SK-N-SH (cell line): ENCODE measurements around the gene TARBP1. TPM values are rescaled to one million over a fixed set of nuclear protein-coding genes. Genes with fewer than 3 reads are reported as not detected.

Experiments
- CTCF ChIA-PET: fragments of 300-600, 350-600 bp; formaldehyde crosslinking; extraction: SDS; loops from one replicate; lab custom pipeline; 2021; lab: Yijun Ruan, JAX
- POLR2A ChIA-PET: fragments of 350-600 bp; sonication (Branson Sonifier 250); formaldehyde crosslinking; extraction: SDS; loops from one replicate; lab custom pipeline; 2020; ENCODE audit warnings: antibody characterized with exemption, inconsistent platforms; lab: Yijun Ruan, JAX
- DNase-seq: peaks from one replicate; pipeline ENCODE4 v3.0.0; 2012
- H2AFZ ChIP-seq: fragments of 200-600 bp; sonication (generic); 2 replicates; pipeline ENCODE4 v1.8.1; 2016; ENCODE audit warnings: antibody characterized with exemption, mild to moderate bottlenecking, low read depth
- H3F3A ChIP-seq: fragments of 200-600 bp; sonication (generic); replicated peaks from 2 replicates; pipeline ENCODE3; 2016; ENCODE audit warnings: antibody characterized with exemption, mild to moderate bottlenecking; ENCODE audit not compliant: insufficient read depth
- H3K27ac ChIP-seq, 2 experiments: fragments of 200-500 bp in 1 of 2; fragments of 200-600 bp in 1 of 2; sonication (Bioruptor generic) in 1 of 2; sonication (generic), shearing (Covaris generic) in 1 of 2; 2 replicates each; pipeline versions ENCODE4 v1.5.1 to v1.6.1; 2014 to 2016; ENCODE audit warnings: low read depth in 2 of 2, inconsistent platforms in 1 of 2, low read length in 1 of 2, mild to moderate bottlenecking in 1 of 2, mixed read lengths in 1 of 2
- H3K27me3 ChIP-seq: fragments of 200-600 bp; sonication (generic), shearing (Covaris generic); 2 replicates; pipeline ENCODE4 v1.6.1; 2016; ENCODE audit warnings: mixed run types; ENCODE audit not compliant: insufficient read depth
- H3K36me3 ChIP-seq, 2 experiments: fragments of 200-500 bp in 1 of 2; fragments of 200-600 bp in 1 of 2; sonication (Bioruptor generic) in 1 of 2; sonication (generic) in 1 of 2; replicated peaks in 1 of 2; 2 replicates each; pipeline versions ENCODE3 to v1.5.1; 2014 to 2016; ENCODE audit warnings: low read length in 1 of 2, mild to moderate bottlenecking in 1 of 2; ENCODE audit not compliant: insufficient read depth in 2 of 2, control insufficient read depth in 1 of 2
- H3K4me1 ChIP-seq, 2 experiments: fragments of 200-500 bp in 1 of 2; fragments of 200-600 bp in 1 of 2; sonication (Bioruptor generic) in 1 of 2; sonication (generic), shearing (Covaris generic) in 1 of 2; 2 replicates each; pipeline versions ENCODE4 v1.5.1 to v1.6.1; 2014 to 2016; ENCODE audit warnings: low read depth in 1 of 2, low read length in 1 of 2, mixed run types in 1 of 2; ENCODE audit not compliant: insufficient read depth in 2 of 2, control insufficient read depth in 1 of 2
- H3K4me2 ChIP-seq: fragments of 200-600 bp; sonication (generic), shearing (Covaris generic); 2 replicates; pipeline ENCODE4 v1.6.1; 2017; ENCODE audit warnings: mixed run types
- H3K4me3 ChIP-seq, 2 experiments: fragments of 200-500 bp in 1 of 2; fragments of 200-600 bp in 1 of 2; sonication (Bioruptor generic) in 1 of 2; sonication (generic), shearing (Covaris generic) in 1 of 2; 2 replicates each; pipeline versions ENCODE4 v1.5.1 to v1.8.1; 2014 to 2016; ENCODE audit warnings: low read depth in 2 of 2, inconsistent platforms in 1 of 2, low read length in 1 of 2, mild to moderate bottlenecking in 1 of 2, mixed read lengths in 1 of 2, moderate library complexity in 1 of 2
- H3K79me2 ChIP-seq: fragments of 200-600 bp; sonication (generic); 2 replicates; pipeline ENCODE4 v1.8.1; 2017; ENCODE audit warnings: mild to moderate bottlenecking; ENCODE audit not compliant: insufficient read depth
- H3K9ac ChIP-seq: fragments of 200-600 bp; sonication (generic); 2 replicates; pipeline ENCODE4 v1.6.1; 2017; ENCODE audit warnings: mixed run types
- H3K9me2 ChIP-seq: fragments of 200-600 bp; sonication (generic); 2 replicates; pipeline ENCODE4 v1.6.1; 2017; ENCODE audit warnings: mixed run types
- H3K9me3 ChIP-seq: fragments of 200-600 bp; sonication (generic); 2 replicates; pipeline ENCODE4 v1.6.1; 2017; ENCODE audit warnings: mixed run types, mild to moderate bottlenecking, moderate library complexity
- H4K20me1 ChIP-seq: fragments of 200-600 bp; sonication (generic); 2 replicates; pipeline ENCODE4 v1.6.1; 2017; ENCODE audit warnings: mild to moderate bottlenecking, mixed run types; ENCODE audit not compliant: insufficient read depth
- CHD2 ChIP-seq: fragments of 150-350 bp; IDR thresholded peaks from 2 replicates; pipeline ENCODE4 v1.6.1; 2018; ENCODE audit warnings: low read length; ENCODE audit not compliant: partially characterized antibody
- ELF1 ChIP-seq: IDR thresholded peaks from 2 replicates; pipeline ENCODE4 v1.4.0; 2012
- EP300 ChIP-seq, 2 experiments: IDR thresholded peaks; 2 replicates each; pipeline versions ENCODE4 v1.4.0 to v1.6.1; 2012; ENCODE audit warnings: borderline replicate concordance in 1 of 2, low read depth in 1 of 2, low read length in 1 of 2
- EZH2phosphoT487 ChIP-seq: fragments of 200-600 bp; sonication (generic); IDR thresholded peaks from 2 replicates; pipeline ENCODE4 v1.6.1; 2017; ENCODE audit warnings: low read depth, mixed run types, mild to moderate bottlenecking, antibody characterized with exemption, moderate library complexity, borderline replicate concordance
- FOSL2 ChIP-seq: IDR thresholded peaks from 2 replicates; pipeline ENCODE4 v1.4.0; 2012; ENCODE audit warnings: low read depth, mild to moderate bottlenecking, moderate library complexity, borderline replicate concordance
- FOXJ3 ChIP-seq: sonication (generic); formaldehyde crosslinking; IDR thresholded peaks from 2 replicates; pipeline ENCODE4 v1.5.1; 2020; ENCODE audit warnings: mild to moderate bottlenecking, missing genetic modification reagents
- FOXM1 ChIP-seq: IDR thresholded peaks from 2 replicates; pipeline ENCODE4 v1.4.0; 2012; ENCODE audit warnings: low read depth, mild to moderate bottlenecking
- GABPA ChIP-seq: IDR thresholded peaks from 2 replicates; pipeline ENCODE4 v1.4.0; 2012; ENCODE audit warnings: low read depth, mild to moderate bottlenecking
- GATA2 ChIP-seq: sonication (generic); formaldehyde crosslinking; IDR thresholded peaks from 2 replicates; pipeline ENCODE4 v1.5.0; 2020; ENCODE audit warnings: mild to moderate bottlenecking, missing genetic modification reagents
- JUND ChIP-seq: IDR thresholded peaks from 2 replicates; pipeline ENCODE4 v1.4.0; 2012
- MEF2A ChIP-seq: IDR thresholded peaks from 2 replicates; pipeline ENCODE4 v1.4.0; 2012; ENCODE audit warnings: low read depth, borderline replicate concordance
- MXI1 ChIP-seq: IDR thresholded peaks from 2 replicates; pipeline ENCODE4 v1.6.1; 2012; ENCODE audit warnings: mild to moderate bottlenecking, low read depth, low read length, improper control_type of control experiment
- NFIC ChIP-seq: IDR thresholded peaks from 2 replicates; pipeline ENCODE4 v1.4.0; 2012; ENCODE audit warnings: borderline replicate concordance
- RAD21 ChIP-seq: IDR thresholded peaks from 2 replicates; pipeline ENCODE4 v1.6.1; 2012; ENCODE audit warnings: mild to moderate bottlenecking, low read length
- RFX5 ChIP-seq: IDR thresholded peaks from 2 replicates; pipeline ENCODE4 v1.6.1; 2012; ENCODE audit warnings: mild to moderate bottlenecking, improper control_type of control experiment, low read length
- RXRA ChIP-seq: IDR thresholded peaks from 2 replicates; pipeline ENCODE4 v1.4.0; 2012; ENCODE audit warnings: low read depth, mild to moderate bottlenecking, borderline replicate concordance
- SIN3A ChIP-seq: IDR thresholded peaks from 2 replicates; pipeline ENCODE4 v1.6.1; 2012; ENCODE audit warnings: low read depth, mild to moderate bottlenecking, low read length, moderate library complexity, borderline replicate concordance
- SMC3 ChIP-seq: IDR thresholded peaks from 2 replicates; pipeline ENCODE4 v1.6.1; 2012; ENCODE audit warnings: low read depth, low read length, improper control_type of control experiment
- TCF12 ChIP-seq: IDR thresholded peaks from 2 replicates; pipeline ENCODE4 v1.4.0; 2012
- TEAD4 ChIP-seq: IDR thresholded peaks from 2 replicates; pipeline ENCODE4 v1.4.0; 2012; ENCODE audit warnings: mild to moderate bottlenecking, borderline replicate concordance; ENCODE audit not compliant: insufficient read depth
- YY1 ChIP-seq: IDR thresholded peaks from 2 replicates; pipeline ENCODE4 v1.4.0; 2012; ENCODE audit warnings: low read depth, mild to moderate bottlenecking
- WGBS: methylation state at CpG from one replicate; pipeline ENCODE4 v1.1.6; 2017; ENCODE audit warnings: low lambda C conversion rate; 5-methylcytosine and 5-hydroxymethylcytosine counted together
- polyA plus RNA-seq, 3 experiments: library from polyadenylated mRNA; depleted of rRNA; stranded (reverse); fragments of >200 nt; gene quantifications; 2 replicates each; pipeline ENCODE4 v1.2.3, GENCODE V29; 2012
- TF ChIP-seq, protein P1 (sequence below): fragments of 150-350 bp; IDR thresholded peaks from 2 replicates; pipeline ENCODE4 v1.6.1; 2017; ENCODE audit warnings: antibody characterized with exemption, low read length, low read depth, borderline replicate concordance
- TF ChIP-seq, protein P2 (sequence below): IDR thresholded peaks from 2 replicates; pipeline ENCODE4 v1.4.0; 2012; ENCODE audit warnings: low read depth
- TF ChIP-seq, protein P3 (sequence below): fragments of 150-350 bp; IDR thresholded peaks from 2 replicates; pipeline ENCODE4 v1.6.1; 2016; ENCODE audit warnings: mild to moderate bottlenecking, low read depth, low read length
- TF ChIP-seq, protein P4 (sequence below): IDR thresholded peaks from 2 replicates; pipeline ENCODE4; 2012
- TF ChIP-seq, protein P5 (sequence below): IDR thresholded peaks from 2 replicates; pipeline ENCODE4 v1.6.1; 2012; ENCODE audit warnings: mild to moderate bottlenecking, low read depth, low read length, moderate library complexity

Gene TARBP1
- polyA plus RNA-seq, 1 of the 3 experiments (the other 2 are of a cell fraction), result 33.0 TPM

DNA sequence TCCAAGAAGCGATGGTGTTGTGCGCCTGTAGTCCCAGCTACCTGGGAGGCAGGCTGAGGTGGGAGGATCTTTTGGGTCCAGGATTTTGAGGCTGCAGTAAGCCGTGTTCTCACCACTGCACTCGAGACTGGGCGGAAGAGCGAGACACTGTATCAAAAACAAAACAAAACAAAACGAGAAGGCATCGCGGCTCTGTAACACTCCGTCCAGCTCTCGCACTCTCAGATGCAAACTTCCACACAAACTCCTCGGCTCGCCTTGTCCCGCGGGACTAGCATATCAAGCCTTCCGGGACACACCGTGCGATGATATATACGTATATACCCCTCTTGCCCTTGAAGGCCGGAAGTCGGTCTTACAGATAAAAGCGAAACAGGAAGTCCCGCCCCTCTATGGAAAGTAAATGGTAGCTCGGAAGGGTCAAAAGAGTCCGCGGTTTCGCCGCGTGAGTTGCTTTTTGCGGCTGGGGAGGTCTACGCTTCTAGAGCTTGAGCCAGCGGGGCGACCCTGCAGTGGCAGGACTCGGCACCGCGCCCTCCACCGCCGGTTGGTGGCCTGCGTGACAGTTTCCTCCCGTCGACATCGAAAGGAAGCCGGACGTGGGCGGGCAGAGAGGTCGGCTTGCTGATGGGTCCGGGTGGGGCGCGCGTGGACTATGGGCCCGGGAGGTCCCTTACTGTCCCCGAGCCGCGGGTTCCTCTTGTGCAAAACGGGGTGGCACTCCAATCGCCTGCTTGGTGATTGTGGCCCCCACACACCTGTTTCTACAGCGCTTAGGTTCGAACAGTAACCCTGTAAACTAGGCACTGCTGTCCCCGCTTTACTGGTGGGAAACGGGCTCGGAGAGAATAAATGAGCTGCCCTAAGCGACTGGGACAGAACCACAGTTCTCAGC, 105.7 kb downstream of the TARBP1 start, which contains the start of gene COA6:
COA6 (plus strand) TSS at position 393 of the 895 bp plus-strand sequence; CDS start at position 404, 11 bp downstream.
- ChIA-PET CTCF (interaction anchor here (0.6 to 2.0 kb wide), 8 partner anchors 11 to 165 kb away, joined by 3 to 8 read pairs (median 3); no protein-coding TSS in a partner anchor), POLR2A (interaction anchor here (0.6 to 2.3 kb wide), 6 partner anchors 9 to 187 kb away, joined by 3 to 11 read pairs (median 4); partner anchors contain the start of gene TARBP1)
- Histone ChIP-seq H3F3A (peaks cover 8% of the 10 kb centered on the region), H3K4me3 (peak within 1 kb of the TSS; percentile 86 to 96), H3K27me3 (no peaks in the 10 kb centered on the region), H3K4me2 (peak within 1 kb of the TSS; percentile 92), H3K27ac (peak within 1 kb of the TSS; percentile 92 to 99), H3K36me3 (peaks cover 7 to 25% of the 10 kb centered on the region in 2 experiments), H2AFZ (peak within 1 kb of the TSS; percentile 80), H3K9ac (peak within 1 kb of the TSS; percentile 94), H3K9me2 (no peaks in the 10 kb centered on the region), H4K20me1 (no peaks in the 10 kb centered on the region), H3K9me3 (no peaks in the 10 kb centered on the region), H3K4me1 (peaks cover 3 to 13% of the 10 kb centered on the region in 2 experiments; a peak in 3 of 4 replicates), H3K79me2 (peaks cover 38% of the 10 kb centered on the region)
- DNase-seq, result peak; percentile 87
- WGBS, result under 1% methylated on average over 41 of the region's 62 CpGs
- peak; percentile 68; the same call in 1 of the 2 replicates for TF ChIP-seq SIN3A
- peak; percentile 34; the same call in 1 of the 2 replicates for TF ChIP-seq RFX5
- peak; percentile 58 for TF ChIP-seq GATA2
- TF ChIP-seq, protein P1, sequence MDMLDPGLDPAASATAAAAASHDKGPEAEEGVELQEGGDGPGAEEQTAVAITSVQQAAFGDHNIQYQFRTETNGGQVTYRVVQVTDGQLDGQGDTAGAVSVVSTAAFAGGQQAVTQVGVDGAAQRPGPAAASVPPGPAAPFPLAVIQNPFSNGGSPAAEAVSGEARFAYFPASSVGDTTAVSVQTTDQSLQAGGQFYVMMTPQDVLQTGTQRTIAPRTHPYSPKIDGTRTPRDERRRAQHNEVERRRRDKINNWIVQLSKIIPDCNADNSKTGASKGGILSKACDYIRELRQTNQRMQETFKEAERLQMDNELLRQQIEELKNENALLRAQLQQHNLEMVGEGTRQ, result no peak
- TF ChIP-seq, protein P2, sequence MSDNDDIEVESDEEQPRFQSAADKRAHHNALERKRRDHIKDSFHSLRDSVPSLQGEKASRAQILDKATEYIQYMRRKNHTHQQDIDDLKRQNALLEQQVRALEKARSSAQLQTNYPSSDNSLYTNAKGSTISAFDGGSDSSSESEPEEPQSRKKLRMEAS, result peak; percentile 94
- no peak; the same call in 1 of the 2 replicates for TF ChIP-seq TCF12
- peak in 1 of 2 experiments; percentile 37; a peak in 1 of 4 replicates for TF ChIP-seq EP300 (IDR thresholded peaks at IDR 0.05; ENCODE audit: borderline replicate concordance in 1 of 2, low read depth in 1 of 2, low read length in 1 of 2)
- TF ChIP-seq MEF2A, result no peak
- TF ChIP-seq RXRA, result no peak
- TF ChIP-seq CHD2, result peak; percentile 93
- no peak for TF ChIP-seq NFIC
- no peak for TF ChIP-seq RAD21
- TF ChIP-seq, protein P3, sequence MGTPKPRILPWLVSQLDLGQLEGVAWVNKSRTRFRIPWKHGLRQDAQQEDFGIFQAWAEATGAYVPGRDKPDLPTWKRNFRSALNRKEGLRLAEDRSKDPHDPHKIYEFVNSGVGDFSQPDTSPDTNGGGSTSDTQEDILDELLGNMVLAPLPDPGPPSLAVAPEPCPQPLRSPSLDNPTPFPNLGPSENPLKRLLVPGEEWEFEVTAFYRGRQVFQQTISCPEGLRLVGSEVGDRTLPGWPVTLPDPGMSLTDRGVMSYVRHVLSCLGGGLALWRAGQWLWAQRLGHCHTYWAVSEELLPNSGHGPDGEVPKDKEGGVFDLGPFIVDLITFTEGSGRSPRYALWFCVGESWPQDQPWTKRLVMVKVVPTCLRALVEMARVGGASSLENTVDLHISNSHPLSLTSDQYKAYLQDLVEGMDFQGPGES, result no peak
- TF ChIP-seq, protein P4, sequence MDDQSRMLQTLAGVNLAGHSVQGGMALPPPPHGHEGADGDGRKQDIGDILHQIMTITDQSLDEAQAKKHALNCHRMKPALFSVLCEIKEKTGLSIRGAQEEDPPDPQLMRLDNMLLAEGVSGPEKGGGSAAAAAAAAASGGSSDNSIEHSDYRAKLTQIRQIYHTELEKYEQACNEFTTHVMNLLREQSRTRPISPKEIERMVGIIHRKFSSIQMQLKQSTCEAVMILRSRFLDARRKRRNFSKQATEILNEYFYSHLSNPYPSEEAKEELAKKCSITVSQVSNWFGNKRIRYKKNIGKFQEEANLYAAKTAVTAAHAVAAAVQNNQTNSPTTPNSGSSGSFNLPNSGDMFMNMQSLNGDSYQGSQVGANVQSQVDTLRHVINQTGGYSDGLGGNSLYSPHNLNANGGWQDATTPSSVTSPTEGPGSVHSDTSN, result peak; percentile 28
- TF ChIP-seq ELF1, result peak; percentile 96
- TF ChIP-seq EZH2phosphoT487, result no peak
- TF ChIP-seq JUND, result 0 out of 2 replicates have a peak, but pooled peaks have one; percentile 6
- peak; percentile 62 for TF ChIP-seq YY1
- TF ChIP-seq, protein P5, sequence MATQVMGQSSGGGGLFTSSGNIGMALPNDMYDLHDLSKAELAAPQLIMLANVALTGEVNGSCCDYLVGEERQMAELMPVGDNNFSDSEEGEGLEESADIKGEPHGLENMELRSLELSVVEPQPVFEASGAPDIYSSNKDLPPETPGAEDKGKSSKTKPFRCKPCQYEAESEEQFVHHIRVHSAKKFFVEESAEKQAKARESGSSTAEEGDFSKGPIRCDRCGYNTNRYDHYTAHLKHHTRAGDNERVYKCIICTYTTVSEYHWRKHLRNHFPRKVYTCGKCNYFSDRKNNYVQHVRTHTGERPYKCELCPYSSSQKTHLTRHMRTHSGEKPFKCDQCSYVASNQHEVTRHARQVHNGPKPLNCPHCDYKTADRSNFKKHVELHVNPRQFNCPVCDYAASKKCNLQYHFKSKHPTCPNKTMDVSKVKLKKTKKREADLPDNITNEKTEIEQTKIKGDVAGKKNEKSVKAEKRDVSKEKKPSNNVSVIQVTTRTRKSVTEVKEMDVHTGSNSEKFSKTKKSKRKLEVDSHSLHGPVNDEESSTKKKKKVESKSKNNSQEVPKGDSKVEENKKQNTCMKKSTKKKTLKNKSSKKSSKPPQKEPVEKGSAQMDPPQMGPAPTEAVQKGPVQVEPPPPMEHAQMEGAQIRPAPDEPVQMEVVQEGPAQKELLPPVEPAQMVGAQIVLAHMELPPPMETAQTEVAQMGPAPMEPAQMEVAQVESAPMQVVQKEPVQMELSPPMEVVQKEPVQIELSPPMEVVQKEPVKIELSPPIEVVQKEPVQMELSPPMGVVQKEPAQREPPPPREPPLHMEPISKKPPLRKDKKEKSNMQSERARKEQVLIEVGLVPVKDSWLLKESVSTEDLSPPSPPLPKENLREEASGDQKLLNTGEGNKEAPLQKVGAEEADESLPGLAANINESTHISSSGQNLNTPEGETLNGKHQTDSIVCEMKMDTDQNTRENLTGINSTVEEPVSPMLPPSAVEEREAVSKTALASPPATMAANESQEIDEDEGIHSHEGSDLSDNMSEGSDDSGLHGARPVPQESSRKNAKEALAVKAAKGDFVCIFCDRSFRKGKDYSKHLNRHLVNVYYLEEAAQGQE, result peak; percentile 14; the same call in 1 of the 2 replicates
- peak; percentile 11; the same call in 1 of the 2 replicates for TF ChIP-seq FOSL2
- TF ChIP-seq MXI1, result peak; percentile 78
- peak; percentile 97 for TF ChIP-seq GABPA
- TF ChIP-seq FOXJ3 (CRISPR knock-in tag), result 0 out of 2 replicates have a peak, but pooled peaks have one; percentile 48
- no peak for TF ChIP-seq FOXM1
- TF ChIP-seq TEAD4, result 0 out of 2 replicates have a peak, but pooled peaks have one; percentile 10
- no peak for TF ChIP-seq SMC3
